Endothelial cell of umbilical vein (primary cell): ENCODE measurements around the gene CCNF. TPM values are rescaled to one million over a fixed set of nuclear protein-coding genes. Genes with fewer than 3 reads are reported as not detected.

Source experiments
- BruUV-seq: library from RNA; stranded (reverse); fragments of 400-500 nt; replicated peaks from 2 replicates; lab custom pipeline; 2021; lab: Mats Ljungman, UMichigan
- CTCF ChIA-PET: fragments of 300-600, 350-600 bp; sonication (Branson Sonifier 250); formaldehyde crosslinking; loops from one replicate; lab custom pipeline; 2021; ENCODE audit warnings: antibody characterized with exemption, inconsistent platforms; lab: Charles Lee
- POLR2A ChIA-PET: fragments of 300-600, 350-600 bp; sonication (Branson Sonifier 250); formaldehyde crosslinking; loops from one replicate; lab custom pipeline; 2021; ENCODE audit warnings: antibody characterized with exemption, inconsistent platforms; lab: Charles Lee
- DNase-seq: peaks from one replicate; pipeline ENCODE4 v3.0.0-alpha.2; 2011; ENCODE audit warnings: low read depth, low spot score
- FAIRE-seq: peaks from 2 replicates; lab custom pipeline; 2011; peaks lifted over from hg19 to GRCh38; lab: Jason Lieb, UNC
- H2AFZ ChIP-seq: 2 replicates; pipeline ENCODE4 v1.6.0; 2012; ENCODE audit warnings: low read depth, low read length, control low read depth, inconsistent platforms
- H3K27ac ChIP-seq: 2 replicates; pipeline ENCODE4 v1.5.1; 2011; ENCODE audit warnings: low read depth, mild to moderate bottlenecking, control low read depth, low read length, moderate library complexity; ENCODE audit not compliant: insufficient read depth
- H3K27me3 ChIP-seq, 2 experiments: 2 replicates each; pipeline versions ENCODE4 v1.6.0 to v1.6.1; 2011; ENCODE audit warnings: low read length in 2 of 2, mixed read lengths in 1 of 2; ENCODE audit not compliant: control insufficient read depth in 2 of 2, insufficient read depth in 2 of 2
- H3K36me3 ChIP-seq, 2 experiments: 2 replicates in 1 of 2; 3 replicates in 1 of 2; pipeline ENCODE4 v1.5.1; 2011; ENCODE audit warnings: low read length in 2 of 2, mild to moderate bottlenecking in 1 of 2, moderate library complexity in 1 of 2; ENCODE audit not compliant: control insufficient read depth in 2 of 2, insufficient read depth in 2 of 2; ENCODE audit errors: extremely low read depth in 1 of 2
- H3K4me1 ChIP-seq: 3 replicates; pipeline ENCODE4 v1.5.1; 2011; ENCODE audit warnings: mild to moderate bottlenecking, low read length; ENCODE audit not compliant: control insufficient read depth, insufficient read depth; ENCODE audit errors: extremely low read depth
- H3K4me2 ChIP-seq: 2 replicates; pipeline ENCODE4 v1.6.1; 2011; ENCODE audit warnings: low read length, control low read depth, mixed read lengths; ENCODE audit not compliant: insufficient read depth
- H3K4me3 ChIP-seq, 3 experiments: fragments of 200-600 bp in 1 of 3; sonication (generic), shearing (Covaris generic) in 1 of 3; replicated peaks in 1 of 3; 2 replicates each; pipeline ENCODE4 v1.5.1; 2011 to 2016; ENCODE audit warnings: control low read depth in 3 of 3, low read length in 3 of 3, mild to moderate bottlenecking in 2 of 3, inconsistent platforms in 1 of 3, low read depth in 1 of 3, moderate library complexity in 1 of 3; ENCODE audit not compliant: insufficient read depth in 1 of 3
- H3K79me2 ChIP-seq: 2 replicates; pipeline ENCODE4 v1.6.0; 2012; ENCODE audit warnings: low read length, inconsistent platforms; ENCODE audit not compliant: control insufficient read depth, insufficient read depth
- H3K9ac ChIP-seq: replicated peaks from 2 replicates; pipeline ENCODE3; 2011; ENCODE audit warnings: low read length, control low read depth; ENCODE audit not compliant: insufficient read depth; ENCODE audit errors: extremely low read depth
- H3K9me1 ChIP-seq: replicated peaks from 3 replicates; pipeline ENCODE4 v1.6.0; 2011; ENCODE audit warnings: mild to moderate bottlenecking, low read length; ENCODE audit not compliant: control insufficient read depth, insufficient read depth; ENCODE audit errors: extremely low read depth
- H3K9me3 ChIP-seq: replicated peaks from 2 replicates; pipeline ENCODE4 v1.5.1; 2012; ENCODE audit warnings: low read length, inconsistent platforms; ENCODE audit not compliant: control insufficient read depth, insufficient read depth
- H4K20me1 ChIP-seq: replicated peaks from 2 replicates; pipeline ENCODE3; 2011; ENCODE audit warnings: mild to moderate bottlenecking, low read length; ENCODE audit not compliant: control insufficient read depth, insufficient read depth; ENCODE audit errors: extremely low read depth
- CTCF ChIP-seq, 2 donors: IDR thresholded peaks; 1 replicate in 1 of 2; 2 replicates in 1 of 2; pipeline ENCODE4 v1.5.1; 2011; ENCODE audit warnings: low read length in 2 of 2, mild to moderate bottlenecking in 2 of 2, moderate library complexity in 2 of 2, control low read depth in 1 of 2, inconsistent platforms in 1 of 2, low read depth in 1 of 2; ENCODE audit not compliant: insufficient read depth in 1 of 2; ENCODE audit errors: extremely low read depth in 1 of 2
- EZH2 ChIP-seq: IDR thresholded peaks from 2 replicates; pipeline ENCODE4 v1.6.1; 2012; ENCODE audit warnings: borderline replicate concordance, low read depth, mild to moderate bottlenecking, moderate library complexity, low read length, inconsistent platforms; ENCODE audit not compliant: severe bottlenecking
- FOS ChIP-seq: IDR thresholded peaks from 2 replicates; pipeline ENCODE4 v1.6.1; 2011; ENCODE audit warnings: mild to moderate bottlenecking, low read length, moderate library complexity, borderline replicate concordance; ENCODE audit not compliant: insufficient read depth
- GATA2 ChIP-seq: IDR thresholded peaks from 2 replicates; pipeline ENCODE4 v1.7.0; 2011; ENCODE audit warnings: low read depth, mild to moderate bottlenecking, moderate library complexity, mixed read lengths, low read length; ENCODE audit not compliant: insufficient read length, insufficient read depth
- JUN ChIP-seq: IDR thresholded peaks from 2 replicates; pipeline ENCODE4 v1.6.1; 2011; ENCODE audit warnings: borderline replicate concordance, low read depth; ENCODE audit not compliant: insufficient read length, insufficient read depth
- MYC ChIP-seq: IDR thresholded peaks from one replicate; pipeline ENCODE4 v1.6.1; 2011; ENCODE audit warnings: mild to moderate bottlenecking, low read depth, low read length
- POLR2A ChIP-seq: IDR thresholded peaks from 2 replicates; pipeline ENCODE4 v1.6.1; 2012; ENCODE audit warnings: low read depth, mild to moderate bottlenecking, control low read depth, low read length
- POLR2AphosphoS5 ChIP-seq: IDR thresholded peaks from 2 replicates; pipeline ENCODE4 v1.6.1; 2012; ENCODE audit warnings: low read depth, mild to moderate bottlenecking, control low read depth, low read length, moderate library complexity; ENCODE audit not compliant: insufficient read depth
- dilution Hi-C: fragments of 300-500 bp; cut with MboI; formaldehyde crosslinking; loops from one replicate; pipeline ENCODE4 v1.15.0; 2019; ENCODE audit warnings: low sequenced_read_pairs; ENCODE audit not compliant: extremely low pct_ligation_motif_present
- intact Hi-C: fragments of 100-400 bp; cut with micrococcal nuclease; formaldehyde crosslinking; loops from one replicate; pipeline ENCODE4 v1.10.0; 2022
- polyA plus RNA-seq, 4 experiments: library from polyadenylated mRNA; depleted of rRNA in 3 of 4; stranded (reverse) in 3 of 4; unstranded in 1 of 4; fragments of >200 nt; gene quantifications; 2 replicates each; pipeline versions ENCODE4 v1.2.1 to v1.2.3, GENCODE V29; 2011 to 2012; ENCODE audit warnings: missing spikeins in 1 of 4
- total RNA-seq: library from RNA; stranded (reverse); gene quantifications from 2 replicates; pipeline ENCODE4 v1.2.3, GENCODE V29; 2021
- TF ChIP-seq, protein P1 (sequence below): IDR thresholded peaks from 2 replicates; pipeline ENCODE4 v1.6.1; 2011; ENCODE audit not compliant: insufficient read depth, insufficient read length

The CCNF gene
- total and polyA plus RNA-seq, 2 donors (not counting 3 experiments of a cell fraction or from before 2014, with no cell fraction given): 13.9 to 48.9 TPM

GRCh38 chr16:2460391-2460713 lies 31.1 kb downstream of the CCNF start:
- FAIRE-seq (no peak), DNase-seq (no peak)
- Histone ChIP-seq H3K27me3 (no peaks in the 10 kb centered on the region), H4K20me1 (no peaks in the 10 kb centered on the region), H3K9me1 (no peaks in the 10 kb centered on the region), H3K79me2 (no peaks in the 10 kb centered on the region), H3K9ac (no peak overlapping the region), H3K36me3 (peaks cover 6 to 13% of the 10 kb centered on the region in 2 experiments), H3K4me2 (peak overlapping the region; percentile 80), H3K27ac (no peak overlapping the region), H2AFZ (peak overlapping the region; percentile 62), H3K4me1 (peaks cover 10% of the 10 kb centered on the region), H3K9me3 (no peaks in the 10 kb centered on the region), H3K4me3 (peak overlapping the region; percentile 43 to 57 (median 46))
- TF ChIP-seq MYC (no peak), POLR2AphosphoS5 (no peak), EZH2 (no peak), CTCF (IDR thresholded peaks at IDR 0.05; ENCODE audit: extremely low read depth in 1 of 2, insufficient read depth in 1 of 2, low read depth in 1 of 2, low read length in 2 of 2) (no peak), POLR2A (no peak), GATA2 (no peak), FOS (no peak), JUN (no peak)
- TF ChIP-seq, protein P1, sequence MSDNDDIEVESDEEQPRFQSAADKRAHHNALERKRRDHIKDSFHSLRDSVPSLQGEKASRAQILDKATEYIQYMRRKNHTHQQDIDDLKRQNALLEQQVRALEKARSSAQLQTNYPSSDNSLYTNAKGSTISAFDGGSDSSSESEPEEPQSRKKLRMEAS: no peak
- intact Hi-C loops (loop anchor here (1.0 kb wide), 3 partner anchors 14 to 237 kb away; partner anchors contain the start of genes CCNF and E4F1), dilution Hi-C loops (no loop called here)
- BruUV-seq: no TSS peak
- ChIA-PET POLR2A (no interaction called here), CTCF (interaction anchor here (1.1 to 1.6 kb wide), 4 partner anchors 9 to 41 kb away, joined by 4 to 8 read pairs (median 6); partner anchors contain the start of gene TBC1D24)
